H1 (cell line): ENCODE results near the gene NEUROG1. TPM values are rescaled to one million over a fixed set of nuclear protein-coding genes. Genes with fewer than 3 reads are reported as not detected.

ENCODE experiments used
- CTCF ChIA-PET: fragments of 300-600 bp; sonication (Branson Sonifier 250); formaldehyde crosslinking; loops from one replicate; lab custom pipeline; 2021; ENCODE audit not compliant: partially characterized antibody; lab: Charles Lee
- POLR2A ChIA-PET: fragments of 300-600 bp; sonication (Branson Sonifier 250); formaldehyde crosslinking; loops from one replicate; lab custom pipeline; 2021; ENCODE audit warnings: inconsistent platforms; ENCODE audit not compliant: partially characterized antibody; lab: Charles Lee
- DNase-seq, 2 experiments: peaks; one replicate each; pipeline versions ENCODE4 v3.0.0 to v3.0.0-alpha.2; 2010 to 2022; ENCODE audit warnings: low spot score in 2 of 2, low read depth in 1 of 2, mixed read lengths in 1 of 2
- FAIRE-seq: peaks from 2 replicates; lab custom pipeline; 2011; peaks lifted over from hg19 to GRCh38; lab: Jason Lieb, UNC
- H2AFZ ChIP-seq: 2 replicates; pipeline ENCODE4 v1.8.1; 2012; ENCODE audit warnings: low read length, inconsistent platforms
- H2AK5ac ChIP-seq: 2 replicates; pipeline ENCODE4 v1.6.1; 2013; ENCODE audit warnings: low read depth, low read length
- H2BK120ac ChIP-seq: replicated peaks from 2 replicates; pipeline ENCODE3; 2013; ENCODE audit warnings: low read depth, low read length, inconsistent platforms
- H2BK12ac ChIP-seq: 2 replicates; pipeline ENCODE4 v1.6.1; 2013; ENCODE audit warnings: low read depth, low read length
- H2BK15ac ChIP-seq: 2 replicates; pipeline ENCODE4 v1.6.1; 2013; ENCODE audit warnings: low read length
- H2BK20ac ChIP-seq: 2 replicates; pipeline ENCODE4 v1.6.1; 2013; ENCODE audit warnings: low read length
- H2BK5ac ChIP-seq: 2 replicates; pipeline ENCODE4 v1.6.1; 2013; ENCODE audit warnings: low read depth, low read length
- H3K14ac ChIP-seq: 2 replicates; pipeline ENCODE4 v1.6.1; 2013; ENCODE audit warnings: inconsistent platforms; ENCODE audit not compliant: insufficient read length
- H3K18ac ChIP-seq: 2 replicates; pipeline ENCODE4 v1.6.1; 2013; ENCODE audit warnings: low read length; ENCODE audit errors: extremely low read depth
- H3K23ac ChIP-seq: 2 replicates; pipeline ENCODE4 v1.6.1; 2013; ENCODE audit warnings: inconsistent platforms; ENCODE audit not compliant: insufficient read length
- H3K23me2 ChIP-seq: 2 replicates; pipeline ENCODE4 v1.6.1; 2013; ENCODE audit warnings: low read depth, low read length
- H3K27ac ChIP-seq: 2 replicates; pipeline ENCODE4 v1.6.1; 2011; ENCODE audit warnings: low read depth, low read length, inconsistent platforms
- H3K27me3 ChIP-seq, 4 experiments: replicated peaks in 1 of 4; 1 replicate in 1 of 4; 2 replicates in 3 of 4; pipeline versions ENCODE4 v1.6.1 to v1.8.1; 2011 to 2013; ENCODE audit warnings: low read length in 3 of 4, mild to moderate bottlenecking in 3 of 4, inconsistent platforms in 2 of 4, mixed read lengths in 2 of 4, moderate library complexity in 1 of 4; ENCODE audit not compliant: control insufficient read depth in 3 of 4, insufficient read depth in 3 of 4; ENCODE audit errors: extremely low read depth in 1 of 4
- H3K36me3 ChIP-seq, 4 experiments: 2 replicates each; pipeline versions ENCODE4 v1.6.1 to v1.8.1; 2011 to 2013; ENCODE audit warnings: mild to moderate bottlenecking in 4 of 4, low read length in 3 of 4, moderate library complexity in 2 of 4, control low read depth in 1 of 4, inconsistent platforms in 1 of 4; ENCODE audit not compliant: insufficient read depth in 4 of 4, control insufficient read depth in 2 of 4
- H3K4ac ChIP-seq: replicated peaks from 2 replicates; pipeline ENCODE3; 2013; ENCODE audit warnings: low read length, low read depth, mixed read lengths, inconsistent platforms; ENCODE audit not compliant: insufficient read length
- H3K4me1 ChIP-seq, 4 experiments: replicated peaks in 1 of 4; 1 replicate in 1 of 4; 2 replicates in 3 of 4; pipeline versions ENCODE4 v1.6.1 to v1.8.1; 2011 to 2013; ENCODE audit warnings: low read length in 3 of 4, inconsistent platforms in 2 of 4, mixed read lengths in 1 of 4; ENCODE audit not compliant: insufficient read depth in 4 of 4, control insufficient read depth in 3 of 4
- H3K4me2 ChIP-seq, 2 experiments: 2 replicates each; pipeline versions ENCODE4 v1.6.1 to v1.8.1; 2011 to 2013; ENCODE audit warnings: low read depth in 2 of 2, low read length in 2 of 2, control low read depth in 1 of 2, inconsistent platforms in 1 of 2, mild to moderate bottlenecking in 1 of 2; ENCODE audit not compliant: insufficient read depth in 1 of 2
- H3K4me3 ChIP-seq, 4 experiments: fragments of 200-600, 300-600 bp in 1 of 4; sonication (generic), shearing (Covaris generic), sonication (Bioruptor Twin) in 1 of 4; 2 replicates each; pipeline versions ENCODE4 v1.5.1 to v1.8.1; 2011 to 2016; ENCODE audit warnings: low read length in 4 of 4, low read depth in 3 of 4, control low read depth in 2 of 4, inconsistent platforms in 2 of 4, mild to moderate bottlenecking in 2 of 4, mixed read lengths in 1 of 4, moderate library complexity in 1 of 4; ENCODE audit not compliant: insufficient read depth in 2 of 4; ENCODE audit errors: extremely low read depth in 1 of 4
- H3K56ac ChIP-seq: replicated peaks from 2 replicates; pipeline ENCODE3; 2013; ENCODE audit warnings: low read depth, mild to moderate bottlenecking, mixed read lengths, low read length, inconsistent platforms; ENCODE audit not compliant: insufficient read length
- H3K79me1 ChIP-seq: 2 replicates; pipeline ENCODE4 v1.6.1; 2013; ENCODE audit warnings: low read depth, low read length, control low read depth
- H3K79me2 ChIP-seq, 2 experiments: 2 replicates each; pipeline versions ENCODE4 v1.6.1 to v1.8.1; 2012 to 2013; ENCODE audit warnings: low read length in 2 of 2, mild to moderate bottlenecking in 2 of 2, inconsistent platforms in 1 of 2; ENCODE audit not compliant: insufficient read depth in 2 of 2, control insufficient read depth in 1 of 2
- H3K9ac ChIP-seq, 4 experiments: replicated peaks in 1 of 4; 1 replicate in 1 of 4; 2 replicates in 3 of 4; pipeline versions ENCODE4 v1.6.1 to v1.8.1; 2011 to 2013; ENCODE audit warnings: low read depth in 3 of 4, low read length in 3 of 4, control low read depth in 2 of 4, mild to moderate bottlenecking in 2 of 4, moderate library complexity in 2 of 4, inconsistent platforms in 1 of 4; ENCODE audit errors: extremely low read depth in 1 of 4
- H3K9me3 ChIP-seq, 2 experiments: 2 replicates each; pipeline versions ENCODE4 v1.6.1 to v1.8.1; 2012 to 2013; ENCODE audit warnings: mild to moderate bottlenecking in 2 of 2, moderate library complexity in 2 of 2, control low read depth in 1 of 2, inconsistent platforms in 1 of 2, low read depth in 1 of 2, low read length in 1 of 2, mixed read lengths in 1 of 2; ENCODE audit not compliant: insufficient read depth in 2 of 2
- H4K20me1 ChIP-seq, 2 experiments: replicated peaks in 1 of 2; 2 replicates each; pipeline versions ENCODE3 to v1.8.1; 2011 to 2013; ENCODE audit warnings: inconsistent platforms in 2 of 2, low read length in 2 of 2, mild to moderate bottlenecking in 1 of 2; ENCODE audit not compliant: insufficient read depth in 2 of 2, control insufficient read depth in 1 of 2
- H4K5ac ChIP-seq: 2 replicates; pipeline ENCODE4 v1.6.1; 2013; ENCODE audit warnings: low read length, low read depth, mixed read lengths, inconsistent platforms; ENCODE audit not compliant: insufficient read length
- H4K8ac ChIP-seq: 2 replicates; pipeline ENCODE4 v1.8.0; 2013; ENCODE audit warnings: mild to moderate bottlenecking, moderate library complexity, low read length, inconsistent platforms; ENCODE audit not compliant: insufficient read depth; ENCODE audit errors: extremely low read depth
- H4K91ac ChIP-seq: replicated peaks from 2 replicates; pipeline ENCODE3; 2013; ENCODE audit warnings: low read length, mixed read lengths, inconsistent platforms; ENCODE audit not compliant: insufficient read length
- KDM4A ChIP-seq: IDR thresholded peaks from one replicate; pipeline ENCODE4 v1.7.1; 2012; ENCODE audit warnings: low read depth, mild to moderate bottlenecking, moderate library complexity, low read length, inconsistent platforms; ENCODE audit not compliant: severe bottlenecking
- NRF1 ChIP-seq: IDR thresholded peaks from 2 replicates; pipeline ENCODE4 v1.6.1; 2011; ENCODE audit warnings: mild to moderate bottlenecking, low read depth, low read length, improper control_type of control experiment
- RFX5 ChIP-seq: IDR thresholded peaks from 2 replicates; pipeline ENCODE4 v1.6.1; 2011; ENCODE audit warnings: low read depth, low read length, improper control_type of control experiment, borderline replicate concordance
- RNF2 ChIP-seq: fragments of 200-900, 300-1000 bp; sonication (generic); IDR thresholded peaks from 2 replicates; pipeline ENCODE4 v1.7.1; 2016; ENCODE audit warnings: borderline replicate concordance, low read depth, mild to moderate bottlenecking, antibody characterized with exemption, low read length; ENCODE audit not compliant: poor library complexity, severe bottlenecking; ENCODE audit errors: missing control alignments
- WGBS, 2 experiments: shearing (Covaris generic) in 1 of 2; methylation state at CpG; one replicate each; pipeline versions ENCODE4 v1.1.6 to v1.1.7; 2013 to 2015; ENCODE audit warnings: low lambda C conversion rate in 2 of 2, mixed read lengths in 2 of 2, inconsistent platforms in 1 of 2, low coverage in 1 of 2, missing lambda C conversion rate in 1 of 2; ENCODE audit not compliant: insufficient replicate concordance in 2 of 2, insufficient coverage in 1 of 2, insufficient read length in 1 of 2; ENCODE audit errors: extremely low coverage in 1 of 2, missing lambda C conversion rate in 1 of 2; 5-methylcytosine and 5-hydroxymethylcytosine counted together
- polyA plus RNA-seq, 7 experiments: library from polyadenylated mRNA; depleted of rRNA in 3 of 7; stranded (reverse) in 5 of 7; unstranded in 2 of 7; fragments of >200 nt in 5 of 7; fragments of 200-250 nt in 2 of 7; gene quantifications; 1 replicate in 5 of 7; 2 replicates in 1 of 7; 4 replicates in 1 of 7; pipeline versions ENCODE4 v1.2.1 to v1.2.3, GENCODE V29; 2011 to 2013; ENCODE audit warnings: missing spikeins in 2 of 7, mixed read lengths in 2 of 7
- total RNA-seq: library from RNA; stranded (reverse); fragmentation: NEBNext Ultra II Directional; extraction: Animal tissue kit (Norgen Biotek cat#: 25700); gene quantifications from 2 replicates; pipeline ENCODE4 v1.2.1, GENCODE V29; 2021

Gene NEUROG1
- total and polyA plus RNA-seq, 2 of the 8 experiments (the other 6 are each of a cell fraction or from before 2014, with no cell fraction given): not detected

DNA sequence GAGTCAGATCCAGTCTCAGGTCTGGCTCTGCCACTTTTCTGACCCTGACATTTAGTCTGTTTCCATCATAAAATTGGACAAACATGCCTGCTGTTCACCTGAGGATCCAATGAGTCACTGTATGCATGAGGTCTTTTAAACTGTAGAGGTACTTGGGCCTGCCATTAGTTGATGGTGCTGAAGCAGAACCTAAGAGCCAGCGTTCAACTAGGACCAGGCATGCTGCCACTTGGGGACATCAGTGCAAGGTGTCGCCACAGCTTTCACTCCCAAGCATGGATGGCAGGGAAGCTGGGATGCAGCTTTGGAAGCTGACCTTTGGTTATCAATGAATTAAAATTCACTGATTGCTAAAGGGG is 37.1 kb downstream of the NEUROG1 start:
- Histone ChIP-seq H3K4me2 (peak overlapping the region in 1 of 2 experiments; percentile 8; a peak in 2 of 4 replicates), H2AK5ac (no peak overlapping the region), H3K27me3 (peaks cover 18 to 63% (median 43%) of the 10 kb centered on the region in 4 experiments), H3K9ac (no peak overlapping the region), H2AFZ (no peak overlapping the region), H3K18ac (no peak overlapping the region), H3K79me1 (no peaks in the 10 kb centered on the region), H3K14ac (no peak overlapping the region), H4K91ac (no peak overlapping the region), H3K36me3 (no peaks in the 10 kb centered on the region), H4K5ac (no peak overlapping the region), H3K4ac (no peak overlapping the region), H3K4me1 (peaks cover 0 to 7% (median 4%) of the 10 kb centered on the region in 4 experiments; a peak in 6 of 7 replicates), H3K23me2 (no peaks in the 10 kb centered on the region), H2BK120ac (no peak overlapping the region), H2BK15ac (no peak overlapping the region), H3K56ac (no peak overlapping the region), H2BK12ac (peak overlapping the region; percentile 39; the same call in 1 of the 2 replicates), H3K79me2 (no peaks in the 10 kb centered on the region), H2BK20ac (no peak overlapping the region), H3K4me3 (no peak overlapping the region), H3K9me3 (no peaks in the 10 kb centered on the region), H4K20me1 (peaks cover 0 to 3% of the 10 kb centered on the region in 2 experiments), H3K27ac (no peak overlapping the region), H4K8ac (no peak overlapping the region), H3K23ac (no peak overlapping the region), H2BK5ac (no peak overlapping the region)
- WGBS, 2 experiments: 79% methylated on average over 2 of the region's 2 CpGs; no CpG with 5 or more reads in 1 of the 2 experiments
- ChIA-PET CTCF (interaction anchor here (1.4 to 2.7 kb wide), 5 partner anchors 11 to 52 kb away, joined by 5 to 8 read pairs (median 6); no protein-coding TSS in a partner anchor), POLR2A (no interaction called here)
- DNase-seq (no peak), FAIRE-seq (no peak)
- no peak for TF ChIP-seq NRF1
- no peak for TF ChIP-seq RNF2
- TF ChIP-seq KDM4A: no peak
- no peak for TF ChIP-seq RFX5
